Stimulated activated CD8-positive, alpha-beta memory T cell treated with anti-CD3 and anti-CD28 coated beads, Interleukin-4, amount 100 ng/mL, for 24 hours (primary cell): ENCODE data around the gene RPL27.
A peak's percentile ranks its signal among the peaks of the same experiment; 100 is the strongest.
"Not testable (repeated sequence)": the region's sequence is repeated elsewhere in the genome, so short reads cannot be mapped to it uniquely, and the experiment has no call there.

Source experiments
- DNase-seq: peaks from one replicate; pipeline ENCODE4 v3.0.0-alpha.2; 2020; ENCODE audit warnings: low read depth

RPL27 gene

DNA sequence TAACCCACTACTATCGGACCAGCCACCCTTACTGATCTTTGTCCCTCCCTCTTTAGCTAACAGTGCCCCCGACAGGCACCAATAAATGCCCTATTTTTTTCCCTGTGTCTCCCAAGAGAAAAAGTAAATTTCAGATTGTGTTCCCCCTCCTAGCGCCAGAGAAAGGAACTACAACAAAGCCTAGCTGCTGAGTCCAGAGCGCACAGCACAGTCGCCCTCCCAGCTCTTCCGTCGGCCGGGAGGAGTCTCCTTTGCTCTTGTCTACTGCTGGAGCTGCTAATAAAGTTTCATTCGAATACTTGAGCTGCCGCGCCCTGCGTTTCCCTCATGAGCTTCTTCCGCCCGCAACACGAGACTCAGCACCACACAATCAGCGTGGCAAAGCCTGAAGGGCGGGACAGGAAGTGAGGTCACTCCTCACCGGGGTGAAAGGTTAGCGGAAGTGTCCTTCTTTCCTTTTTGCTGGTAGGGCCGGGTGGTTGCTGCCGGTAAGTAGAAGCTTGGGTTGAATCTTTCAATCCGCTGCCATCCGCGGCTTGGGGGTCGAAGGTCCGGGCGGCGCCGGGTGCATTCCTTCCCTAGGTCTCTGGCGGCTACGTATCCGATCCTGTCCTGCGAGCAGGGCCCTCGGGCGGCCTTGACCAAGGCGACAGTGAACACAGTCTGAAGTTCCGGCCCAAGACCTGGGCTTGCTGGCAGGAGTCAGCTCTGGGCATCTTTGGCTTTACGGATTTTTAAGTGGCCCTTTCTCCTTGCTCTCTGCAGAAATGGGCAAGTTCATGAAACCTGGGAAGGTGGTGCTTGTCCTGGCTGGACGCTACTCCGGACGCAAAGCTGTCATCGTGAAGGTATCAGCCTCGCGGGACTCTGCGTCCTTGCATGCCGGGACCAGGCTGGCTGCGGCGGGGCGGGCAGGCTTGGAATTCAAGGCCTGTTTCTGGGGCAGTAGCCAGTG lies at the start of gene RPL27:
TSS of gene RPL27 (plus strand) at position 436 of the 955 bp plus-strand sequence. CDS start at position 768, 332 bp downstream.
- peak; percentile 93 for DNase-seq

DNA sequence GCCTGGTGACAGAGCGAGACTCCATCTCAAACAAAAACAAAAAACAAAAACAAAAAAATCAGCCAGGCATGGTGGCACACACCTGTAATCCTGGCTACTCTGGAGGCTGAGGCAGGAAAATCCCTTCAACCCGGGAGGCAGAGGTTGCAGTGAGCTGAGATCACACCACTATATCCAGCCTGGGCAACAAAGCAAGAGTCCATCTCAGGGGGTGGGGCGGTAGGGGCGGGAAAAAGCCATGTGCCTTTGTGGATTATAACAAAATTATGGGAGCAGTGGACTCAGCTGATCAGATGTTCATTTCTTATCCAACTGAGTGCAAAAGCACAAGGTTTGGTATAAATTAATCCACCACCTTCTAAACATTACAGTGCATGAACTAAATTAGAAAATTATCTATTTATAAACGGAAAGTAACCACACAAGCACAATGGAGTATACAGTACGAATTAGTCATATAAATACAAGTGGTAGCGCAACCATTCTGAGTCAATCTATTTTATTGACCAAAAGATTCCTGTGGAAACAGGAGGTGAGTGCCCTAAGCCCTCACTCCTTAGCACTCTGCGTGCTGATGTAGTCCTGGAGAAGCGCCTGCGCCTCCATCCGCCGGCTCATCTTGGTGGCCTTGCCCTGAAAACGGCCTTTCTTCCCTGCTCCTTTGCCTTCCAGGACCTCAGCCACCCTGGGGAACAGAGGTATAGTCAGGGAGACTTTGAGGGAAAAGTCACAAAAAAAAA lies 48.0 kb upstream of the RPL27 start:
- DNase-seq: no peak

- no peak for DNase-seq
Measured at GRCh38 chr17:42953669-42954068, 44.5 kb upstream of the RPL27 start.

- peak; percentile 80 for DNase-seq
Measured at GRCh38 chr17:42964161-42964932, 33.9 kb upstream of the RPL27 start, which contains the start of gene AARSD1. Gene AARSD1, minus strand, starts transcription at chr17:42964454. Its CDS starts 14 bp downstream, at chr17:42964440.

DNA sequence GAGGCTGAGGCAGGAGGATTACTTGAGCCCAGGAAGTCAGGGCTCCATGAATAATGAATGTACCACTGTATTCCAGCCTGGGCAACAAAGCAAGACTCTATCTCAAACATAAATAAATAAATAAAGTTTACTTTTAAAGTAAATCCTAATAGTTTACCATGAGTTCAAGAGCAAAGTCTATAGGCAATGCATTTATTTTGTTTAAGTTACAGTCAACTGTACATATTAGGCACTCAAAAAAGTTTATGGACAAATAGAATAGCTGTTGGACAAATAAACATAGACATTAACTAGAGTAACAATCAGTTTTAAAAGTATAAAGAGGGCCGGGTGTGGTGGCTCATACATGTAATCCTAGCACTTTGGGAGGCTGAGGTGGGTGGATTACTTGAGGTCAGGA lies 30.3 kb upstream of the RPL27 start:
- no peak for DNase-seq

- DNase-seq: no peak
Measured at GRCh38 chr17:42969001-42969581, 29.1 kb upstream of the RPL27 start.

- no peak for DNase-seq
Measured at GRCh38 chr17:42971589-42971988, 26.6 kb upstream of the RPL27 start.

DNA sequence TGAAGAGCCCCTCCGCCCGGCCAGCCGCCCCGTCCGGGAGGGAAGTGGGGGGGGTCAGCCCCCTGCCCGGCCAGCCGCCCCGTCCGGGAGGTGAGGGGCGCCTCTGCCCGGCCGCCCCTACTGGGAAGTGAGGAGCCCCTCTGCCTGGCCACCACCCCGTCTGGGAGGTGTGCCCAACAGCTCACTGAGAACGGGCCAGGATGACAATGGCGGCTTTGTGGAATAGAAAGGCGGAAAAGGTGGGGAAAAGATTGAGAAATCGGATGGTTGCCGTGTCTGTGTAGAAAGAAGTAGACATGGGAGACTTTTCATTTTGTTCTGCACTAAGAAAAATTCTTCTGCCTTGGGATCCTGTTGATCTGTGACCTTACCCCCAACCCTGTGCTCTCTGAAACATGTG lies 24.9 kb upstream of the RPL27 start:
- not testable (repeated sequence) for DNase-seq

DNA sequence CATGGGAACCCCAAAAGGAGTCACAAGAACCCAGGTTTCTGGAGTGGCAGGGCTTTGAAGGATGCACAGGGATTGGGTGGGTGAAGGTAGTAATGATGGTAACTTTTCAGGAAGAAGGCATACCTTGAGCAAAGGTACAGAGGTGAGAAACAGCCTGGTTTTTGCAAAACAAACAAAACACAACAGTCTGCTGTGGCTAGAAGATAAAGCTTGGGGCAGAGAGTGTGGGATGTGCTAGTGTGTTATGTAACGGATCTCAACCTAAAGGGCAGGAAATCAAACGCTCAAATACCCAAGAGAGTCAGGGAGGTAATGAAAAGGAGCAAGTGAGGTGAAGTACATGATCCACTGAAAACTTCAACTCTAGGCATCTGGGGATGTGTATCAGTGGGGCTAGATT lies 23.0 kb upstream of the RPL27 start:
- no peak for DNase-seq

- DNase-seq: not testable (repeated sequence)
Measured at GRCh38 chr17:42975701-42976100, 22.5 kb upstream of the RPL27 start.

- DNase-seq: no peak
Measured at GRCh38 chr17:42979511-42980273, 18.5 kb upstream of the RPL27 start, which contains the start of gene PTGES3L. Gene PTGES3L, minus strand, starts transcription at chr17:42980080. Its CDS starts 27 bp downstream, at chr17:42980053.

DNA sequence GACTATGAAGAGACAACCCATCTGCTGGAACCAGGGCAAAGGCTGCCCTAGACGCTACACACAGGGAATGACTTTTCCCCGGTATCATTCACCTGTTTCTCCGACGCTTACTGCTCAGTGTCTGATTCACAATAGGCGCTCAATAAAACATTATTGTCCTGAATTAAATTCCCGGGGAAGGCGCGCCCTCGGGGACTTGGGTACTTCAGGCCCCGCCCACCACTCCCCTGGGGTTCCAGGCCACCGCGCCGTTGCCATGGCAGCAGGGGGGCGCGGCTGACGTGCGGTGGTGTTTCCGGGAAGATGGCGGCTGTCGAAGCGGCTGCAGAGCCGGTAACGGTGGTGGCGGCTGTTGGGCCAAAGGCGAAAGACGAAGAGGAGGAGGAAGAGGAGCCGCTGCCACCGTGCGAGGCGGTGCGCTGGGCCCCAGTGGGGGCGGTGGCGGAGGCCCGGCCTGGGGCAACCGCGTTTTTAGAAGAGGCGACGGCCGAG lies 17.9 kb upstream of the RPL27 start, which contains the start of gene RUNDC1:
TSS of gene RUNDC1 (plus strand) at position 292 of the 492 bp plus-strand sequence. CDS start at position 304, 12 bp downstream.
- peak; percentile 90 for DNase-seq

- DNase-seq: peak; percentile 56
Measured at GRCh38 chr17:42980766-42981397, 17.3 kb upstream of the RPL27 start.

DNA sequence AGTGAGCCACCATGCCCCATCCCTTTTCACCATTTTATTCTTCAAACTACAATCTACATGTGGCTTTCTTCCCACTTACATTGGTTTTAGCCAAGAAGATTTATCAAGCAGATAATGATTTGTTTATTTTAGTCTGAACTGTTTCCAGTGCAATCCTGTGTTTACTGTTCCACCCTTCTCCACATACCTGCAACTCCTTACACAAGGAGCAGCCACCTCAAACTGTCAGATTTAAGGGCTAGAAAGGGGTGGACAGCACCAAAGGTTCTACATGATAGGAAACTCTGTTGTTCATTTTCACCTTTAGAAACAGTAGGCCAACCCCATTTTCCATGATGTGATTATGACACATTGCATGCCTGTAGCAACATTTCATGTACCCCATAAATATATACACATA lies 16.0 kb upstream of the RPL27 start:
- DNase-seq: no peak

- DNase-seq: no peak
Measured at GRCh38 chr17:42985225-42985624, 13.0 kb upstream of the RPL27 start.

GRCh38 chr17:42989141-42989540 lies 9.1 kb upstream of the RPL27 start:
- DNase-seq: no peak

GRCh38 chr17:42989726-42990652 lies 8.2 kb upstream of the RPL27 start:
- no peak for DNase-seq

- DNase-seq: no peak
Measured at GRCh38 chr17:42991471-42991870, 6.7 kb upstream of the RPL27 start.

- DNase-seq: no peak
Measured at GRCh38 chr17:42992872-42993271, 5.3 kb upstream of the RPL27 start.
